Sigmoid colon (tissue), 4 donors: ENCODE results near the gene ARHGAP15.

Source experiments
- POLR2A ChIP-seq, 2 donors: fragments of 450-650 bp; IDR thresholded peaks; one replicate each; pipeline ENCODE4 v1.6.1; 2016; ENCODE audit warnings: antibody characterized with exemption in 2 of 2, mild to moderate bottlenecking in 2 of 2, moderate library complexity in 2 of 2
- POLR2AphosphoS5 ChIP-seq, 4 donors: sonication (generic); formaldehyde crosslinking; IDR thresholded peaks; one replicate each; pipeline ENCODE4 v1.6.1; 2017; ENCODE audit warnings: antibody characterized with exemption in 4 of 4
- TF ChIP-seq, protein P1 (sequence below), 4 experiments: fragments of 450-650 bp in 3 of 4; fragments of 200-600 bp in 1 of 4; IDR thresholded peaks; one replicate each; pipeline ENCODE4 v1.5.1; 2016 to 2019; ENCODE audit warnings: antibody characterized with exemption in 4 of 4, mild to moderate bottlenecking in 3 of 4, moderate library complexity in 2 of 4

DNA sequence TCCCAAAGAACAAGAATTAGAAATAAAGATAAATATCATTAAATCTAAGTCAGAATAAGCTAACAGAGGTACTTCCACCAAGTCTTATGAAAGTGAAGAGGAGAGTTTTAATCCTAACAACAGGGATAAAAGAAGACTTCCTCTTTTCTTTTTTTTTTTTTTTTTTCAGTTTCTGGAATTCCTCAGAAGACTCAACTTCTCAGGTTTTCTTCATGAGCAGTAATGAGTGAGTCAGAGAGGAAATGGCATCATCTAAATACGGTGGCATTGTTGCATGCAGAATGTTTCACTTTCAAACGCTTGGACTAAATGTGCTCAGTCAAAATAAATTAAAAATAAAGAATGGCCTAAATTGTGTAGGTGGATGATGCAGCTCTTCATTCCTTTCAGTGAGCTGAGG is 45.6 kb upstream of the ARHGAP15 start:
- TF ChIP-seq, protein P1, sequence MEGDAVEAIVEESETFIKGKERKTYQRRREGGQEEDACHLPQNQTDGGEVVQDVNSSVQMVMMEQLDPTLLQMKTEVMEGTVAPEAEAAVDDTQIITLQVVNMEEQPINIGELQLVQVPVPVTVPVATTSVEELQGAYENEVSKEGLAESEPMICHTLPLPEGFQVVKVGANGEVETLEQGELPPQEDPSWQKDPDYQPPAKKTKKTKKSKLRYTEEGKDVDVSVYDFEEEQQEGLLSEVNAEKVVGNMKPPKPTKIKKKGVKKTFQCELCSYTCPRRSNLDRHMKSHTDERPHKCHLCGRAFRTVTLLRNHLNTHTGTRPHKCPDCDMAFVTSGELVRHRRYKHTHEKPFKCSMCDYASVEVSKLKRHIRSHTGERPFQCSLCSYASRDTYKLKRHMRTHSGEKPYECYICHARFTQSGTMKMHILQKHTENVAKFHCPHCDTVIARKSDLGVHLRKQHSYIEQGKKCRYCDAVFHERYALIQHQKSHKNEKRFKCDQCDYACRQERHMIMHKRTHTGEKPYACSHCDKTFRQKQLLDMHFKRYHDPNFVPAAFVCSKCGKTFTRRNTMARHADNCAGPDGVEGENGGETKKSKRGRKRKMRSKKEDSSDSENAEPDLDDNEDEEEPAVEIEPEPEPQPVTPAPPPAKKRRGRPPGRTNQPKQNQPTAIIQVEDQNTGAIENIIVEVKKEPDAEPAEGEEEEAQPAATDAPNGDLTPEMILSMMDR (IDR thresholded peaks at IDR 0.05) = no peak
- TF ChIP-seq POLR2A (IDR thresholded peaks at IDR 0.05) = no peak
- no peak for TF ChIP-seq POLR2AphosphoS5 (IDR thresholded peaks at IDR 0.05)
